HG02571 (cell line): Measurements from ENCODE around the gene GNG7.
"Not testable (repeated sequence)": the region's sequence is repeated elsewhere in the genome, so short reads cannot be mapped to it uniquely, and the experiment has no call there.

Source experiments
- ATAC-seq: cut with Tn5 transposase; IDR thresholded peaks from one replicate; pipeline ENCODE4 v1.9.1; 2021; ENCODE audit warnings: mild to moderate bottlenecking, moderate library complexity; ENCODE audit not compliant: unreplicated experiment

GNG7 gene

DNA sequence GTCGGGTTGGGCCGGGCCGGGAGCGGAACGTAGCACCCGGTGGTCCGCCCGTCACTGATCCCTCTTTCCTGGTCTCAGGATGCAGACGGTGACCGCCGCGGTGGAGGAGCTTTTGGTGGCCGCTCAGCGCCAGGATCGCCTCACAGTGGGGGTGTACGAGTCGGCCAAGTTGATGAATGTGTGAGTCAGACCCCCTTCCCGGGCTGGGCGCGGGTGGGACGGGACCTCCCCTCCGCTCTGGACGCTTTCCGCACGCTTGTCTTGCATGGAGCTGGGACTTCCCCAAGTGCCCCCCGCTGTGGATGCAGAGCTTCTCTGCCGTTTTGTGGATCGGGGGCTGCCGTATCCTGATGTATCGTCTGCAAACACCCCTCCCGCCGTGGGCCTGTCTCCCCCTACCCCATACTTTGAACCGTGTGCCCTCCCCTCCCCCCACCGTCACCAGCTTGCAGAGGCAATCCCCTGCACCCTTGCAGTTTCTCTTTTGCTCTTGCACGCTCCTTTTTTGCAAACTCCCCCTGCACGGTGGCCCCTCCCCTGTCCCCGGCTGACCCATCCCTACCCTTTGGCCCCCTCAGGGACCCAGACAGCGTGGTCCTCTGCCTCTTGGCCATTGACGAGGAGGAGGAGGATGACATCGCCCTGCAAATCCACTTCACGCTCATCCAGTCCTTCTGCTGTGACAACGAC, 225.9 kb downstream of the GNG7 start:
- ATAC-seq: peak; percentile 10

DNA sequence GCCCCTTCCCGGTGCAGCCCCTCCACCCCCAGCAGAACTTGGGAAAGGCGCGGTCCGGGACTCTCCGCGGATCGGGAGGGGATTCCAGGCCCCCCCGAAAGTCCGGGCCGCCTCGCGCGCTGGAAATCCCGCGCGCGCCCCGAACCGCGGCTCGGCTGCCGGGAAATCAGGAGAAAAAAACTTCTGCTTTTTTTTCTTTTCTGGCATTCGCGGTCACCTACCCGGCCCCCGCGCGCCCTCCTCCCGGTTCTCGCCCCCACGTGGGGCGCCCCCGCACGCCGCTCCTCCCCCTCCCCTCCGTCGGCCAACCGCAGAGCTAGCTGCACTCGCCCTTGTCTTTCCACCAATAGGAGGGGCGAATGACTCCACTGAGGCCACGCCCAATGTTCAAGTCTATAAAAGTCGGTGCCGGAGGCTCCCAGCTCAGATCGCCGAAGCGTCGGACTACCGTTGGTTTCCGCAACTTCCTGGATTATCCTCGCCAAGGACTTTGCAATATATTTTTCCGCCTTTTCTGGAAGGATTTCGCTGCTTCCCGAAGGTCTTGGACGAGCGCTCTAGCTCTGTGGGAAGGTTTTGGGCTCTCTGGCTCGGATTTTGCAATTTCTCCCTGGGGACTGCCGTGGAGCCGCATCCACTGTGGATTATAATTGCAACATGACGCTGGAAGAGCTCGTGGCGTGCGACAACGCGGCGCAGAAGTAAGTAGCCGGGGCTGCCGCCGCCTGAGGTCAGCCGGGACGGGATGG, 226.6 kb downstream of the GNG7 start, which contains the start of gene GADD45B:
TSS of gene GADD45B (plus strand) at position 426 of the 749 bp plus-strand sequence. CDS start at position 658, 232 bp downstream.
- peak; percentile 39 for ATAC-seq

DNA sequence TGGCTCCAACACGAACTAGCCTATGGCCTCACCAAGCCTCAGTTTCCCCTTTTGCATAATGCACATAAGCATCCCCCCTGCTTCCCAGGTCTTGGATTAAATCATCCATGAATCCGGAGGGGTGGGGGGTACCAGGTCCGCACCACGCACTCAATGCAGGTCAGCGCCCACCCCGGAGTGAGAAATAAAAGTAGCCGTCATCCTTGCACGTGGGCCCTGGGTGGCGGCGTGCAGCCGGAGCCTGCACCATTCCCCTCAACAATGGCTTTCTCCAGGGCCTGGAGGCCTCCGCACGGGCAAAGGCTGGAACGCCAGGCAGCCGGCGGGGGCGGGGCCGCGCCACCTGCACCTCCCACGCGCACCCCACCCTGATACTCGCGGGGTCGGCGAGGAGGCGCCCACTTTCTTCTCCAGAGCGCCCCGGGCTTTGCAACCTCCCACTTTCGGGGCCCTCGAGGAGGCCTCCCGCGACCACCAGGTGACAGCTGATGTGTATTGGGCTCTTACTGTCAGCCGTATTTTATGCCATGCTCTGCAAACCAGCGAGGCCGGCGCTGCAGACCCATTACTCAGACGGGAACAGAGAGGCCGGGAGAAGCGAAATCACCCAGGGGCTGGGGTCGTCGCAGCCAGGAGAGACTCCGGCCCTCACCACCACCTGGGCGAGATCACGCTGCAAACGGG, 227.3 kb downstream of the GNG7 start:
- peak; percentile 4 for ATAC-seq

DNA sequence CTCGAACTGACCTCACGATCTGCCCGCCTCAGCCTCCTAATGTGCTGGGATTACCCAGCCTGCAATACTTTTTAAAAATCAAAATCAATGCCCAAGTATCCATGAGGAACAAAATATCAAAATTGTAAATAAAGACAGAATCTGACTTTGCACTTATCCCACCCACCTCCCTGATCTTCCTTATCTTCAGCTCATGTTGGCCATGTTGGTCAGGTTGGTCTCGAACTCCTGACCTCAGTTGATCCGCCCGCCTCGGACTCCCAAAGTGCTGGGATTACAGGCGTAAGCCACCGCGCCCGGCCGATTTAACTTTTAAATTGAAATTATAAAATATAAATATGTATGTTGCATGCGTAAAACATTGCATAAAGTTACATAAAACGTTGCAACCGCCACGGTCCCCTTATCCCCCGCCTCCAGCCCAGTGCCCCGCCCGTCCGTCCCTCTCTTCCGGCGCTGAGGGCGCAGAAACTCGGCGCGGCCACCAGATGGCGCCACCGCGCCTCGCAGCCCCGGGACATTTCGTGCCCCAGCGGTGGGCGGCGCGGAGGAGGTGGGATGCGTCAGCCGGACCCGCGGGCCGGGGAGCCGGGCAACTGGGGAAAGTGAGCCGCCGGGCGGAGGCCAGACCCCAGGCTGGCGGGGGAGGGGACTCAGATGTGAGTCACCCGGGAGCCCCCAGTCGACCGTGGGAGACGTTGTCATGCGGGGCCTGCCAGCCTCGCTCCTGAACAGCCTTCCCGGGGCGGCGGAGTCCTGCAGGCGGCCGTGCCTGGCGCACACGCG, 228.1 kb downstream of the GNG7 start:
- ATAC-seq: peak; percentile 30

DNA sequence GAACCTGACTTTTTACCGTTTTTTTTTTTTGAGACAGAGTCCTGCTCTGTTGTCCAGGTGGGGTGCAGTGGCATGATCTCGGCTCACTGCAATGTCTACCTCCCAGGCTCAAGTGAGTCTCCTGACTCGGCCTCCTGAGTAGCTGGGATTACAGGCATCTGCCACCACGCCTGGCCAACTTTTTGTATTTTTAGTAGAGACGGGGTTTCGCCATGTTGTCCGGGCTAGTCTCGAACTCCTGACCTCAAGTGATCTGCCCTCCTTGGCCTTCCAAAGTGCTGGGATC, 232.6 kb downstream of the GNG7 start:
- ATAC-seq: not testable (repeated sequence)

DNA sequence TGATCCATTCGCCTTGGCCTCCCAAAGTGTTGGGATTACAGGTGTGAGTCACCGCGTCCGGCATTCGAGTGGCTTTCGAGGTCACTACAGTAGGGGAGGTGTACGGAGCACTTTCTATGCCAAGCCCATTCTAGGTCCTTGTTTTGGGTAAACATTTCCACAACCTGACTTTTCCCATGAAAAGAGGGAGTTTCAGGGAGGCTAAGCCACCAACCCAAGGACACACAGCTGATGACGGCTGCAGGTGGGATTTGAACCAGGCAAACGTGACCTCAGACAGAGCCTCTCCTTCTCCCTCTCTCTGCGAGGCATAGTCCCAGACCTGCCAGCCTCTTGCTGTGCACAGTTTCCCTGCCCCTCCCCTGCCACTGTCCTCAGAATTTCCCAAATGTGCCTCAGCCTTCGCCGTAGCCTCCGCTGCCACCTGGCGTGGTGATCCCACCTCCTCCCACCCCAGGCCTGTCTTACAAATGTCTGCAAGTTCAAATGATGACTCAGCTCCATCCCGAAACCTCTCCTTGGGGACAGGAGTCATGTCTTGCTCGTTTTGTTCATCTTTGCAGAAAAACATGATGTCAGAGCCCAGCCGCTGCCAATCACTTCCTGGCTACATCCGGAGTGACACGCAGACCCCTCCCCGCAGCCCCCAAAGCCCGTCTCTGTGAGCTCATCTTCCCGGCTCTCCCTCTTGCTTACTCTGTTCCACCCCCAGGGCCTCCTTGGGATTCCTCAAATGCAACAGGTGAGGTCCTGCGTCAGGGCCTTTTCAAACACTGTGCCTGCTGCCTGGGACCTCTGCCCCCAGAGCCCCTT, 233.2 kb downstream of the GNG7 start:
- ATAC-seq: no peak

DNA sequence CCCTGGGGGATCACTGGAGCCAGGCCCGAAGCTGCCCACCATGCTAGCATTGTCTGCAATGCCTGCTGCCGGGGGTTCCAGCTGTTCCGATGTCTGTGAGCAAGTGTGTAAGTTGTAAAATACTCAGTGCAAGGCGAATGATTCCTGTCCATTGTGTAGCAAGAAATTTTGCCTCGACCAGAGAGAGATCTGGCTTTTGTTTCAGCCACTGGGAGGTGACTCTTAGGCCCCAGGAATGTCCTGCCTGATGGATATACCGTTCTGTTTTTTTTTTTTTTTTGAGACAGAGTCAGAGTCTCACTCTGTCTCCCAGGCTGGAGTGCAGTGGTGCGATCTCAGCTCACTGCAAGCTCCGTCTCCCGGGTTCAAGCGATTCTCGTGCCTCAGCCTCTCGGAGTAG, 233.9 kb downstream of the GNG7 start:
- no peak for ATAC-seq

DNA sequence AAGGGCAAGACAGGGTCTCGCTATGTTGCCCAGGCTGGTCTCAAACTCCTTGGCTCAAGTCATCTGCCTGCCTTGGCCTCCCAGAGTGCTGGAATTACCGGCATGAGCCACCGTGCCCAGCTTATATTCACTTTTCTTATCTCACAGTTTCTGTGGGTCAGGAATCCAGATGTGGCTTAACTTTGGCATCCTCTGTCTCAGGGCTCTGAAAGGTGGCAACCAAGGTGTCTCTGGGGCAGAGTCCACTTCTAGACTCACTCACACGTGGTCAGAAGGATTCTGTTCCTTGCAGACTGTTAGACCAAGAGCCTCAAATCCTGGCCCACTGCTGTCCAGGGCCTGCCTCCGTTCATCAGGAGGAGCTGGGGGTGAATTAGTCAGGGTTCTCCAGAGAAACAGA, 238.1 kb downstream of the GNG7 start:
- ATAC-seq: no peak

DNA sequence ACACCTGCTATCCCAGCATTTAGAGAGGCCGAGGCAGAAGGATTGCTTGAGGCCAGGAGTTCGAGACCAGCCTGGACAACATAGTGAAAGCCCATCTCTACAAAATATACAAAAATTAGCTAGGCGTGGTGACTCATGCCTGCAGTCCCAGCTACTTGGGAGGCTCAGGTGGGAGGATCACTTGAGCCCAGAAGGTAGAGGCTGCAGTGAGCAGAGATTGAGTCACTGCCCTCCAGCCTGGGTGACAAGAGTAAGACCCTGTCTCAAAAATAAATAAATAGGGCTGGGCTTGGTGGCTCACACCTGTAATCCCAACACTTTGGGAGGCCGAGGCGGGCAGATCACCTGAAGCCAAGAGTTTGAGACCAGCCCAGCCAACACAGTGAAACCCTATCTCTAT, 238.8 kb downstream of the GNG7 start:
- ATAC-seq: not testable (repeated sequence)

DNA sequence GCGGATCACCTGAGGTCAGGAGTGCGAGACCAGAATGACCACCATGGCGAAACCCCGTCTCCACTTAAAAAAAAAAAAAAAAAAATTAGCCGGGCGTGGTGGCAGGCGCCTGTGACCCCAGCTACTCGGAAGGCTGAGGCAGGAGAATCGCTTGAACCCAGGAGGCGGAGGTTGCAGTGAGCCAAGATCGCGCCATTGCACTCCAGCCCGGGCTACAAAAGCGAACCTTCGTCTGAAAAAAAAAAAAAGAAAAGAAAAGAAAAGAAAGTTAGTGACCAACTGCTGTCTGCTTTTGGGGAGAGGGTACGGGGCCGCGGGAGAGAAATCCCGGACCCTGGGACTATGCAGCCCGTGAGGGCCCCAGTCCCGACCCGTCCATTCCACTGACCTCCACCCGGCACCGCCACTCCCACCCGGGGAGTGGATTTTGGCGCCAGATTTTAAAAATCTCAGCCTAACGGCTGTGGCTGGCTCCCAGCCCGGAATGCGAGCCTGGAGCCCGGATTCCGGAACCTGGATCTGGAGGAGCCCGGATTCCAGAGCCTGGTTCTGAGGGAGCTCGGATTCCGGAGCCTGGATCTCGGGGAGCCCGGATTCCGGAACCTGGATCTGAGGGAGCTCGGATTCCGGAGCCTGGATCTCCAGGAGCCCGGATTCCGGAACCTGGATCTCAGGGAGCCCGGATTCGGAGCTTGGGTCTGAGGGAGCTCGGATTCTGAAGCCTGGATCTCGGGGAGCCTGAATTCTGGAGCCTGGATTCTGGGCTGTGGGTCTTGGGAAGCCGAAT, 239.7 kb downstream of the GNG7 start:
- no peak for ATAC-seq

DNA sequence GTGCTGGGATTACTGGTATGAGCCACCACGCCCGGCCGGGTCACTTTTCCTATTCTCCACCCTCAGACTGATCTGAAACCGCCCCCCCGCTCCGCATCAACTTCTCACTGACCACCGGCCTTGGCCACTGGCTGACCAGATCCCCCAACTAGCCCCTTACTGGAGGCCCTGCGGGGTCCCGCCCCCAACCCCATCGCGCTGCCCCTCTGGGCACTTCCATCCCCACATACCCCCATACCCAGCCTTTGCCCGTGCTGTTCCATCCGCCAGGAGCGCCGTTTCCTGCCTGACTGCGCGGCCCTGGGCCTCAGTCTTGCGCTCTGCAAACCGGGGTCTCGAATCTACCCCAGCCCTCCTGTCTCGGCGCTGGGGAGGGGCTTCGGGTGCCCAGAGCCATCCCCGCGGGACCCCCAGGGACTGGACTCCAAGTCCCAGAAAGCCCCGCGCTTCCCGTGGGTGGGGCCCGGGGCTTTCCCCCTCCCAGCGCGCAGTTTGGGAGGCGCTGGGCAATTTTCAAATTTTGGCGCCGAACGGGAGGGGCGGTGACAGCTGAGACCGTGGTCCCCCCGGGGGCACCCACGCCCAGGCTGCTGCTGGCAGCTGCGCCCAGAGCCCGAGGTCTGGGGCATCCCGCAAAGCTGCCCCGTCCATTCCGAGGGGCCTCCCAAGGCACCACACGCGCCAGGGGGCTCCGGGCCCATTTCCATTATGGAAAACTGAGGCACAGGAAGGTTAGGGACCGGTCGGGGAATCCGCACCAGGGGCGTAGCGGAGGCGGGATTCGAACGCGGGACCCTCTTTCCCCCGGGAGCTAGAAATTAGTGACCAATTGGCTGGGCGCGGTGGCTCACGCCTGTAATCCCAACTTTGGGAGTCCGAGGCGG, 240.5 kb downstream of the GNG7 start:
- no peak for ATAC-seq
